ENCODE results near the gene MAST4. TPM values are rescaled to one million over a fixed set of nuclear protein-coding genes. Genes with fewer than 3 reads are reported as not detected.

MAST4 gene
- total and polyA plus RNA-seq, 2 donors (not counting 1 experiment from before 2014, with no cell fraction given): 2.5 to 57.1 TPM

- H3K4me3 Mint-ChIP-seq: no peak overlapping the region
- no peaks in the 10 kb centered on the region for H3K4me1 ChIP-seq (ENCODE audit: control insufficient read depth in 2 of 2, insufficient read depth in 2 of 2, low read length in 2 of 2)
- H3K79me2 ChIP-seq (ENCODE audit: control insufficient read depth, insufficient read depth, low read length): no peaks in the 10 kb centered on the region
- intact Hi-C loops (cut with micrococcal nuclease): no loop called here
- no peaks in the 10 kb centered on the region for H4K20me1 ChIP-seq (ENCODE audit: control insufficient read depth, insufficient read depth, low read length, poor library complexity, severe bottlenecking)
- DNase-seq (no peak), ATAC-seq (ENCODE audit: low read depth) (no peak)
- H3K9me3 Mint-ChIP-seq (ENCODE audit: insufficient read depth): no peaks in the 10 kb centered on the region
- POLR2A ChIA-PET: no interaction called here
- no peaks in the 10 kb centered on the region for H3K27me3 ChIP-seq (replicated peaks in 1 of 4; ENCODE audit: control extremely low read depth in 1 of 4, control insufficient read depth in 3 of 4, insufficient read depth in 4 of 4, low read length in 3 of 4)
- H3K9ac ChIP-seq (ENCODE audit: low read length): no peak overlapping the region
- H3K27ac Mint-ChIP-seq: no peak overlapping the region
- no peak overlapping the region for H3K4me2 ChIP-seq (replicated peaks; ENCODE audit: low read depth, low read length, poor library complexity, severe bottlenecking)
- CTCF ChIA-PET: interaction anchor here (1.2 to 1.6 kb wide), 2 partner anchors 9 to 61 kb away, joined by 3 to 6 read pairs; no protein-coding TSS in a partner anchor
- H3K4me3 ChIP-seq (ENCODE audit: control extremely low read depth in 1 of 5, extremely low read depth in 1 of 5, insufficient read depth in 1 of 5, low read depth in 2 of 5, low read length in 4 of 5): no peak overlapping the region
- no peaks in the 10 kb centered on the region for H3K9me3 ChIP-seq (ENCODE audit: control extremely low read depth in 1 of 3, control insufficient read depth in 2 of 3, insufficient read depth in 1 of 3, low read length in 2 of 3)
- H2AFZ ChIP-seq (ENCODE audit: insufficient read depth, low read depth, low read length, poor library complexity, severe bottlenecking): no peak overlapping the region
- no peaks in the 10 kb centered on the region for H3K27me3 Mint-ChIP-seq
- 100% methylated on average over 1 of the region's 3 CpGs for WGBS (ENCODE audit: insufficient coverage)
- no peak overlapping the region for H3K27ac ChIP-seq (ENCODE audit: low read length in 2 of 2)
- no peak for TF ChIP-seq CTCF (IDR thresholded peaks at IDR 0.05)
- TF ChIP-seq EZH2 (IDR thresholded peaks at IDR 0.05; ENCODE audit: borderline replicate concordance, insufficient read depth, low read depth, low read length, poor library complexity, severe bottlenecking): no peak
- H3K36me3 ChIP-seq (replicated peaks in 1 of 2; ENCODE audit: control extremely low read depth in 1 of 2, control insufficient read depth in 1 of 2, extremely low read depth in 1 of 2, insufficient read depth in 2 of 2, low read length in 1 of 2): no peaks in the 10 kb centered on the region
- H3K4me1 Mint-ChIP-seq: no peaks in the 10 kb centered on the region
Observed at GRCh38 chr5:67147760-67148159, 551.6 kb downstream of the MAST4 start.

- Histone ChIP-seq H3K4me3 (ENCODE audit: control extremely low read depth in 1 of 5, extremely low read depth in 1 of 5, insufficient read depth in 1 of 5, low read depth in 2 of 5, low read length in 4 of 5) (no peak overlapping the region), H4K20me1 (ENCODE audit: control insufficient read depth, insufficient read depth, low read length, poor library complexity, severe bottlenecking) (no peaks in the 10 kb centered on the region), H3K9ac (ENCODE audit: low read length) (no peak overlapping the region), H3K27me3 (replicated peaks in 1 of 4; ENCODE audit: control extremely low read depth in 1 of 4, control insufficient read depth in 3 of 4, insufficient read depth in 4 of 4, low read length in 3 of 4) (no peaks in the 10 kb centered on the region), H3K4me2 (replicated peaks; ENCODE audit: low read depth, low read length, poor library complexity, severe bottlenecking) (no peak overlapping the region), H3K36me3 (replicated peaks in 1 of 2; ENCODE audit: control extremely low read depth in 1 of 2, control insufficient read depth in 1 of 2, extremely low read depth in 1 of 2, insufficient read depth in 2 of 2, low read length in 1 of 2) (no peaks in the 10 kb centered on the region), H3K4me1 (ENCODE audit: control insufficient read depth in 2 of 2, insufficient read depth in 2 of 2, low read length in 2 of 2) (no peaks in the 10 kb centered on the region), H3K9me3 (ENCODE audit: control extremely low read depth in 1 of 3, control insufficient read depth in 2 of 3, insufficient read depth in 1 of 3, low read length in 2 of 3) (no peaks in the 10 kb centered on the region), H3K27ac (ENCODE audit: low read length in 2 of 2) (no peak overlapping the region), H3K79me2 (ENCODE audit: control insufficient read depth, insufficient read depth, low read length) (no peaks in the 10 kb centered on the region), H2AFZ (ENCODE audit: insufficient read depth, low read depth, low read length, poor library complexity, severe bottlenecking) (no peak overlapping the region)
- Mint-ChIP-seq H3K4me3 (no peak overlapping the region), H3K27me3 (no peaks in the 10 kb centered on the region), H3K27ac (no peak overlapping the region), H3K4me1 (no peaks in the 10 kb centered on the region), H3K9me3 (ENCODE audit: insufficient read depth) (no peaks in the 10 kb centered on the region)
- ChIA-PET CTCF (interaction anchor here (0.6 to 2.1 kb wide), 4 partner anchors 9 to 163 kb away, joined by 4 to 7 read pairs (median 4); no protein-coding TSS in a partner anchor), POLR2A (no interaction called here)
- TF ChIP-seq CTCF (IDR thresholded peaks at IDR 0.05) (no peak), EZH2 (IDR thresholded peaks at IDR 0.05; ENCODE audit: borderline replicate concordance, insufficient read depth, low read depth, low read length, poor library complexity, severe bottlenecking) (no peak)
- ATAC-seq (ENCODE audit: low read depth) (no peak), DNase-seq (no peak)
- 97% methylated on average over 8 of the region's 14 CpGs for WGBS (ENCODE audit: insufficient coverage)
- intact Hi-C loops (cut with micrococcal nuclease): no loop called here
Observed at GRCh38 chr5:67149057-67149950, 553.1 kb downstream of the MAST4 start.

Measured in B cell (primary cell).